ENCODE results near the gene PACRG. TPM values are rescaled to one million over a fixed set of nuclear protein-coding genes. Genes with fewer than 3 reads are reported as not detected.

Gene PACRG
- total and polyA plus RNA-seq, 2 donors from 2014 or later, result 7.4 to 20.0 TPM

- H3K9me3 ChIP-seq (ENCODE audit: control insufficient read depth in 2 of 3, insufficient read depth in 1 of 3, low read length in 3 of 3), result no peaks in the 10 kb centered on the region
- no peak overlapping the region for H3K9ac ChIP-seq (ENCODE audit: low read length in 3 of 3)
- DNase-seq (no peak), FAIRE-seq (no peak)
- no peak overlapping the region for H3K27ac ChIP-seq (ENCODE audit: low read depth in 2 of 2, low read length in 2 of 2)
- no peaks in the 10 kb centered on the region for H3K4me1 ChIP-seq (ENCODE audit: control insufficient read depth in 2 of 3, insufficient read depth in 2 of 3, low read depth in 1 of 3, low read length in 3 of 3)
- H3K36me3 ChIP-seq (ENCODE audit: control insufficient read depth in 2 of 3, insufficient read depth in 3 of 3, low read length in 3 of 3), result no peaks in the 10 kb centered on the region
- TF ChIP-seq, protein P1, sequence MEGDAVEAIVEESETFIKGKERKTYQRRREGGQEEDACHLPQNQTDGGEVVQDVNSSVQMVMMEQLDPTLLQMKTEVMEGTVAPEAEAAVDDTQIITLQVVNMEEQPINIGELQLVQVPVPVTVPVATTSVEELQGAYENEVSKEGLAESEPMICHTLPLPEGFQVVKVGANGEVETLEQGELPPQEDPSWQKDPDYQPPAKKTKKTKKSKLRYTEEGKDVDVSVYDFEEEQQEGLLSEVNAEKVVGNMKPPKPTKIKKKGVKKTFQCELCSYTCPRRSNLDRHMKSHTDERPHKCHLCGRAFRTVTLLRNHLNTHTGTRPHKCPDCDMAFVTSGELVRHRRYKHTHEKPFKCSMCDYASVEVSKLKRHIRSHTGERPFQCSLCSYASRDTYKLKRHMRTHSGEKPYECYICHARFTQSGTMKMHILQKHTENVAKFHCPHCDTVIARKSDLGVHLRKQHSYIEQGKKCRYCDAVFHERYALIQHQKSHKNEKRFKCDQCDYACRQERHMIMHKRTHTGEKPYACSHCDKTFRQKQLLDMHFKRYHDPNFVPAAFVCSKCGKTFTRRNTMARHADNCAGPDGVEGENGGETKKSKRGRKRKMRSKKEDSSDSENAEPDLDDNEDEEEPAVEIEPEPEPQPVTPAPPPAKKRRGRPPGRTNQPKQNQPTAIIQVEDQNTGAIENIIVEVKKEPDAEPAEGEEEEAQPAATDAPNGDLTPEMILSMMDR (IDR thresholded peaks at IDR 0.05; ENCODE audit: borderline replicate concordance, extremely low read depth, insufficient read depth), result no peak
- intact Hi-C loops (cut with DNase I), result no loop called here
- H3K27me3 ChIP-seq (ENCODE audit: control insufficient read depth, insufficient read depth, low read length), result no peaks in the 10 kb centered on the region
- no peak overlapping the region for H3K4me3 ChIP-seq (ENCODE audit: low read length in 3 of 3)
Measured at GRCh38 chr6:163253556-163254213, 525.9 kb downstream of the PACRG start.

DNA sequence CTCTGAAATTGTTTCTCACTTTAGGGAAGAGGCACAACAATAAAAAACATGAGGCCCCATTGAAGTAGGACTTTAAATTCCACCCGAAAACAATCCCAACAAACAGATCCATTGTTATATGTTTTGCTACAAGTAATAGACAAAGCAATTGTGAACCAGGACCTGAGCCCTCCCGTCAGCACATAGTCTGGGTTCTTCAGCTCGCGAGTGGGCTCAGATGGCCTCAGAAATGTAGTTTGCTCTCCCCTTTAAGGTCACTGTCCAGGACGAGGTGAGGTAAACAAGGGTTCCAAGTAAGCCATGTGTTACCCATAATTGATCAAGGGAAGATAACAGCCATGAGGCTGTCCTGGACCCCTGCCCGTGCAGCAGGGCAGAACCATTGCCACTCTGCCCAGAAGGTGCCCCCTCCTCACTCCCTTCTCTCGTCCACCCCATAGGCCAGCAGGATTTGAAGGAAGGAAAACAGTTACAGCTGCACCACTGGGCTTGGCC lies 526.6 kb downstream of the PACRG start:
- H3K4me3 ChIP-seq (ENCODE audit: low read length in 3 of 3), result no peak overlapping the region
- no peak overlapping the region for H3K27ac ChIP-seq (ENCODE audit: low read depth in 2 of 2, low read length in 2 of 2)
- H3K9ac ChIP-seq (ENCODE audit: low read length in 3 of 3), result no peak overlapping the region
- no peaks in the 10 kb centered on the region for H3K9me3 ChIP-seq (ENCODE audit: control insufficient read depth in 2 of 3, insufficient read depth in 1 of 3, low read length in 3 of 3)
- TF ChIP-seq, protein P1 (IDR thresholded peaks at IDR 0.05; ENCODE audit: borderline replicate concordance, extremely low read depth, insufficient read depth), result no peak
- FAIRE-seq (no peak), DNase-seq (no peak)
- no peaks in the 10 kb centered on the region for H3K4me1 ChIP-seq (ENCODE audit: control insufficient read depth in 2 of 3, insufficient read depth in 2 of 3, low read depth in 1 of 3, low read length in 3 of 3)
- intact Hi-C loops (cut with DNase I), result no loop called here
- no peaks in the 10 kb centered on the region for H3K27me3 ChIP-seq (ENCODE audit: control insufficient read depth, insufficient read depth, low read length)
- H3K36me3 ChIP-seq (ENCODE audit: control insufficient read depth in 2 of 3, insufficient read depth in 3 of 3, low read length in 3 of 3), result no peaks in the 10 kb centered on the region

GRCh38 chr6:163255265-163255664 lies 527.5 kb downstream of the PACRG start:
- no peak for FAIRE-seq

More at GRCh38 chr6:163255265-163255664, 527.5 kb downstream of the PACRG start:
- no peak overlapping the region for H3K27ac ChIP-seq (ENCODE audit: low read depth in 2 of 2, low read length in 2 of 2)
- intact Hi-C loops (cut with DNase I), result no loop called here
- no peak overlapping the region for H3K9ac ChIP-seq (ENCODE audit: low read length in 3 of 3)
- DNase-seq, result no peak
- H3K9me3 ChIP-seq (ENCODE audit: control insufficient read depth in 2 of 3, insufficient read depth in 1 of 3, low read length in 3 of 3), result no peaks in the 10 kb centered on the region
- TF ChIP-seq, protein P1 (IDR thresholded peaks at IDR 0.05; ENCODE audit: borderline replicate concordance, extremely low read depth, insufficient read depth), result no peak
- H3K4me3 ChIP-seq (ENCODE audit: low read length in 3 of 3), result no peak overlapping the region
- no peaks in the 10 kb centered on the region for H3K27me3 ChIP-seq (ENCODE audit: control insufficient read depth, insufficient read depth, low read length)
- peaks cover 0 to 2% (median 0%) of the 10 kb centered on the region in 3 donors for H3K4me1 ChIP-seq (ENCODE audit: control insufficient read depth in 2 of 3, insufficient read depth in 2 of 3, low read depth in 1 of 3, low read length in 3 of 3)
- no peaks in the 10 kb centered on the region for H3K36me3 ChIP-seq (ENCODE audit: control insufficient read depth in 2 of 3, insufficient read depth in 3 of 3, low read length in 3 of 3)

All from kidney (tissue), 14 donors.